ENCODE data around the gene PRICKLE1. TPM values are rescaled to one million over a fixed set of nuclear protein-coding genes. Genes with fewer than 3 reads are reported as not detected.

PRICKLE1 gene
- total and polyA plus RNA-seq, 2 donors (not counting 3 experiments of a cell fraction or from before 2014, with no cell fraction given), result 34.3 to 86.0 TPM

DNA sequence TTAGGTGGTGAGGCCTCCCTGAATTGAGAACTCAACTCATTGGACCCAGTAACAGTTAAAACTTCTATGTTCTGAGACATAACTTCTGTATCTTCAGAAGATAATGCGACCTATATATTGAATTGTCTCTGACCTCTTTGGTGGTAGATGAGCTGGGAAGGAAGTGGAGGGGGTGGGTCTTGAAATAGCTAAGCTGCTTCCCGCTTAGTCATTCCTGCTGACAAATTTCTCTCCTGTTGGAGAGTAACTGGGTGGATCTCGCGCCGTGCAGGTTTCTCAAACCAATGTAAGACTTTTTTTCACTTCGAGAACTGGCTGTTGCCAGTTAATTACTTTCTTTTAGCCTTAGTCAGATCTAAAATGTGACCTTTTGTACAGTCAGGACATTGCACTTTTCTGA, 162.8 kb downstream of the PRICKLE1 start:
- Histone ChIP-seq H3K4me1 (ENCODE audit: control insufficient read depth, extremely low read depth, insufficient read depth, low read length) (peaks cover 32% of the 10 kb centered on the region), H3K36me3 (ENCODE audit: control insufficient read depth in 2 of 2, extremely low read depth in 1 of 2, insufficient read depth in 2 of 2, low read length in 2 of 2) (no peaks in the 10 kb centered on the region), H3K9ac (replicated peaks; ENCODE audit: extremely low read depth, insufficient read depth, low read length) (peak overlapping the region; percentile 42), H3K4me2 (ENCODE audit: insufficient read depth, low read length) (peak overlapping the region; percentile 79), H3K9me3 (replicated peaks; ENCODE audit: control insufficient read depth, insufficient read depth, low read length) (no peaks in the 10 kb centered on the region), H3K79me2 (ENCODE audit: control insufficient read depth, insufficient read depth, low read length) (peaks cover 2% of the 10 kb centered on the region), H4K20me1 (replicated peaks; ENCODE audit: control insufficient read depth, extremely low read depth, insufficient read depth, low read length) (no peaks in the 10 kb centered on the region), H3K9me1 (replicated peaks; ENCODE audit: control insufficient read depth, extremely low read depth, insufficient read depth, low read length) (no peaks in the 10 kb centered on the region), H2AFZ (ENCODE audit: low read depth, low read length) (peak overlapping the region; percentile 11), H3K4me3 (replicated peaks in 1 of 3; ENCODE audit: insufficient read depth in 1 of 3, low read depth in 1 of 3, low read length in 3 of 3) (peak overlapping the region in 1 of 3 experiments; percentile 28), H3K27me3 (ENCODE audit: control insufficient read depth in 2 of 2, insufficient read depth in 2 of 2, low read length in 2 of 2) (no peaks in the 10 kb centered on the region), H3K27ac (ENCODE audit: insufficient read depth, low read depth, low read length) (peak overlapping the region; percentile 65)
- TF ChIP-seq, protein P1, sequence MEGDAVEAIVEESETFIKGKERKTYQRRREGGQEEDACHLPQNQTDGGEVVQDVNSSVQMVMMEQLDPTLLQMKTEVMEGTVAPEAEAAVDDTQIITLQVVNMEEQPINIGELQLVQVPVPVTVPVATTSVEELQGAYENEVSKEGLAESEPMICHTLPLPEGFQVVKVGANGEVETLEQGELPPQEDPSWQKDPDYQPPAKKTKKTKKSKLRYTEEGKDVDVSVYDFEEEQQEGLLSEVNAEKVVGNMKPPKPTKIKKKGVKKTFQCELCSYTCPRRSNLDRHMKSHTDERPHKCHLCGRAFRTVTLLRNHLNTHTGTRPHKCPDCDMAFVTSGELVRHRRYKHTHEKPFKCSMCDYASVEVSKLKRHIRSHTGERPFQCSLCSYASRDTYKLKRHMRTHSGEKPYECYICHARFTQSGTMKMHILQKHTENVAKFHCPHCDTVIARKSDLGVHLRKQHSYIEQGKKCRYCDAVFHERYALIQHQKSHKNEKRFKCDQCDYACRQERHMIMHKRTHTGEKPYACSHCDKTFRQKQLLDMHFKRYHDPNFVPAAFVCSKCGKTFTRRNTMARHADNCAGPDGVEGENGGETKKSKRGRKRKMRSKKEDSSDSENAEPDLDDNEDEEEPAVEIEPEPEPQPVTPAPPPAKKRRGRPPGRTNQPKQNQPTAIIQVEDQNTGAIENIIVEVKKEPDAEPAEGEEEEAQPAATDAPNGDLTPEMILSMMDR (IDR thresholded peaks at IDR 0.05; ENCODE audit: extremely low read depth in 1 of 2, insufficient read depth in 1 of 2, low read depth in 1 of 2, low read length in 2 of 2), result no peak
- TF ChIP-seq MYC (IDR thresholded peaks at IDR 0.05; ENCODE audit: low read depth, low read length) (no peak), MAX (IDR thresholded peaks at IDR 0.05; ENCODE audit: insufficient read depth, insufficient read length) (no peak), POLR2AphosphoS5 (IDR thresholded peaks at IDR 0.05; ENCODE audit: insufficient read depth, low read depth, low read length) (peak; percentile 48), POLR2A (IDR thresholded peaks at IDR 0.05; ENCODE audit: low read depth, low read length) (no peak), EZH2 (IDR thresholded peaks at IDR 0.05; ENCODE audit: borderline replicate concordance, low read depth, low read length, severe bottlenecking) (no peak), GATA2 (IDR thresholded peaks at IDR 0.05; ENCODE audit: insufficient read depth, insufficient read length, low read depth, low read length) (peak; percentile 26), JUN (IDR thresholded peaks at IDR 0.05; ENCODE audit: borderline replicate concordance, insufficient read depth, insufficient read length, low read depth) (peak; percentile 29), FOS (IDR thresholded peaks at IDR 0.05; ENCODE audit: borderline replicate concordance, insufficient read depth, low read length) (peak; percentile 71)
- BruUV-seq (replicated peaks), result no TSS peak
- ChIA-PET CTCF (interaction anchor here (0.6 to 1.5 kb wide), 5 partner anchors 9 to 55 kb away, joined by 3 to 5 read pairs (median 3); no protein-coding TSS in a partner anchor), POLR2A (interaction anchor here (0.7 kb wide), 1 partner anchor 52 kb away, joined by 3 read pairs; no protein-coding TSS in a partner anchor)
- dilution Hi-C loops (cut with MboI; ENCODE audit: extremely low pct_ligation_motif_present, low sequenced_read_pairs), result no loop called here
- peak; percentile 64 for DNase-seq (ENCODE audit: low read depth, low spot score)
- intact Hi-C loops (cut with micrococcal nuclease), result loop anchor here (1.0 kb wide), 1 partner anchor 21 kb away; no protein-coding TSS in a partner anchor
- no peak for FAIRE-seq

All from endothelial cell of umbilical vein (primary cell).